ENCODE results near the gene GIPC3.

GIPC3 gene

DNA sequence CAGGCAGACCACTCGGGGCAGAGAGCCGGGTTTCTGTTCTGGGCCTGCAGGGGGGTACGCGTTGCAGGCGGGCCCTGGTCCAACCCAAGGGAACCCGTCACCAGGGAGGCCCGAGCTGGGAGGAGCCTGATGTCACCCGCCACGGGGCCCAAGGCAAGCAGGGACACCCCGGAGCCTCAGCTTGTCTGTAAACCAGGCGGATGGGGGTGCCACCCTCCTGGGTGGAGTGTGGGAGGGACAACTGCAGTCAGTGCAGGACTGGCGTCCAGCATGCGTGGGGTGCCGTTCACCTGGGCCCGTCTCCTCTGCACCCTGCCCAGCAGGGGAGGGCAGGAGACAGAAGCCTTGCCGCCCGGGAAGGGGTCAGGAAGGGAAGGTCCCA lies 34.3 kb downstream of the GIPC3 start:
- Histone ChIP-seq H3K27me3 (ENCODE audit: insufficient read depth, low read depth, severe bottlenecking) (no peaks in the 10 kb centered on the region), H3K4me3 (ENCODE audit: low read depth, low read length) (no peak overlapping the region), H3K27ac (no peak overlapping the region), H3K9me3 (ENCODE audit: severe bottlenecking) (no peaks in the 10 kb centered on the region), H3K36me3 (peaks cover 29% of the 10 kb centered on the region)
- TF ChIP-seq, protein P1, sequence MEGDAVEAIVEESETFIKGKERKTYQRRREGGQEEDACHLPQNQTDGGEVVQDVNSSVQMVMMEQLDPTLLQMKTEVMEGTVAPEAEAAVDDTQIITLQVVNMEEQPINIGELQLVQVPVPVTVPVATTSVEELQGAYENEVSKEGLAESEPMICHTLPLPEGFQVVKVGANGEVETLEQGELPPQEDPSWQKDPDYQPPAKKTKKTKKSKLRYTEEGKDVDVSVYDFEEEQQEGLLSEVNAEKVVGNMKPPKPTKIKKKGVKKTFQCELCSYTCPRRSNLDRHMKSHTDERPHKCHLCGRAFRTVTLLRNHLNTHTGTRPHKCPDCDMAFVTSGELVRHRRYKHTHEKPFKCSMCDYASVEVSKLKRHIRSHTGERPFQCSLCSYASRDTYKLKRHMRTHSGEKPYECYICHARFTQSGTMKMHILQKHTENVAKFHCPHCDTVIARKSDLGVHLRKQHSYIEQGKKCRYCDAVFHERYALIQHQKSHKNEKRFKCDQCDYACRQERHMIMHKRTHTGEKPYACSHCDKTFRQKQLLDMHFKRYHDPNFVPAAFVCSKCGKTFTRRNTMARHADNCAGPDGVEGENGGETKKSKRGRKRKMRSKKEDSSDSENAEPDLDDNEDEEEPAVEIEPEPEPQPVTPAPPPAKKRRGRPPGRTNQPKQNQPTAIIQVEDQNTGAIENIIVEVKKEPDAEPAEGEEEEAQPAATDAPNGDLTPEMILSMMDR (IDR thresholded peaks at IDR 0.05; ENCODE audit: low read depth, low read length): no peak
- no peak for DNase-seq

DNA sequence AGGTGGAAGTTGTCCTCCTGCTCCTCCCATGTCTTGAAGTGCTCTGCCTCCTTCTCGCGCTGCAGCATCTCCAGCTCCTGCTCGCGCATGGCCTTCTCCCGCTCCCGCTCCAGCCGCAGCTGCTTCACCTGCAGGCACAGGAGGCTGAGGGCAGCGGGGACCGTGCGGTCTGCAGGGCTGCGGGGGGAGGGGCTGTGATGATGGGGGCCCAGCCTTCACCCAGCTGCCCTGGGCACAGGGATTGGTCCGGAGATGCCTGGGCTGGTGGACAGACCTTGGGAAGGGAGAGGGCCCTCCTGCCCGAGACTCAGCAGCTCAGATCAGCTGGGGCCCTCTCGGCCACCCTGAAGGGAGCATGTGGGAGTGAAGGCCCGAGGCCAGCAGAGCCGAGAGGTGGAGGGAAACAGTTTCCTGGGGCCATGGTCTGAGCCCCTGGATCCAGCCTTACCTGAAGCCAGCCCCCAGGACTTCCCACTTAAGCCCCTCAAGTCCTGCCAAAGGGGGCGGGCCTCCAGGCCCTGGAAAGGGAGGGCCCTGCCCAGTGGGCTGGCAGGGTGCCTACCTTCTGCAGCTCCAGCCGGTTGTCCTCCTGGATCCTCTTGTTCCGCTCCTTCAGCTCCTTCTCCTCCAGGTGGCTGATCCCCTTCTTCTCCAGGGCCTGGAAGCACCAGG lies 35.0 kb downstream of the GIPC3 start:
- Histone ChIP-seq H3K27me3 (ENCODE audit: insufficient read depth, low read depth, severe bottlenecking) (no peaks in the 10 kb centered on the region), H3K36me3 (peaks cover 29% of the 10 kb centered on the region), H3K27ac (no peak overlapping the region), H3K9me3 (ENCODE audit: severe bottlenecking) (no peaks in the 10 kb centered on the region), H3K4me3 (ENCODE audit: low read depth, low read length) (no peak overlapping the region)
- TF ChIP-seq, protein P1 (IDR thresholded peaks at IDR 0.05; ENCODE audit: low read depth, low read length): no peak
- DNase-seq: no peak

DNA sequence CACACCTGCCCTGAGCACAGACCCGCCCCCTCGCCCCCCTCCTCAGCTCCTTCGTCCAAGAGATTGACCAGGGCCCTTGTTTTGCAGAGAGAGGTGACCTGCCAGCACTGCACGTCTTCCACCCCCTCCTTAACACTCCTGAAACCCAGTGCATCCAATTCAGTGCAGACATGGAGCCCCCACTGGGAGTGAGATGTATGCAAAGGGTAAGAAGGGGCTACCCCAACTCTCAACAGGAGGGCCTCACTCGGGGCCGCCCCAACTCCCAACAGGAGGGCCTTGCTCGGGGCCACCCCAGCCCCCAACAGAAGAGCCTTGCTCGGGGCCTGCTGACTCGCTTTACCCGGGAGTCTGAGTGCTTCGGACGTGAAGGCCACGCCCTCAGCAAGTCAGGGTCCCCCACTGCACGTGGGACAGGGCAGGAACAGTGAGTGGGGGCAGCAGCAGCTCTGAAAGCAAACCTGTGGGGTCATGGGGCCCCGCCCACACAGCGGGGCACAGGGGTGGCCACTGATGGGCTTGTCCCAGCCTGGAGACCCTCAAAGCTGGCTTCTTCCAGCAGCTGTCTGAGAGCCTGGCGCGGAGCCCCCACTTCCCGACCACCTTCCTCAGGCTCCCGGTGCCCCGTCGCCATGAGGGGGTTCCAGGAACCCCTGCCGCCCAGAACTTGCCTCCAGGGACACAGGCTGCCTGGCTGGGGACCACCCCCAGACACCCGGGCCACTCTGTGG lies 35.7 kb downstream of the GIPC3 start:
- no peak for DNase-seq
- peaks cover 29% of the 10 kb centered on the region for H3K36me3 ChIP-seq
- no peaks in the 10 kb centered on the region for H3K27me3 ChIP-seq (ENCODE audit: insufficient read depth, low read depth, severe bottlenecking)
- H3K4me3 ChIP-seq (ENCODE audit: low read depth, low read length): no peak overlapping the region
- TF ChIP-seq, protein P1 (IDR thresholded peaks at IDR 0.05; ENCODE audit: low read depth, low read length): no peak
- no peaks in the 10 kb centered on the region for H3K9me3 ChIP-seq (ENCODE audit: severe bottlenecking)
- no peak overlapping the region for H3K27ac ChIP-seq

DNA sequence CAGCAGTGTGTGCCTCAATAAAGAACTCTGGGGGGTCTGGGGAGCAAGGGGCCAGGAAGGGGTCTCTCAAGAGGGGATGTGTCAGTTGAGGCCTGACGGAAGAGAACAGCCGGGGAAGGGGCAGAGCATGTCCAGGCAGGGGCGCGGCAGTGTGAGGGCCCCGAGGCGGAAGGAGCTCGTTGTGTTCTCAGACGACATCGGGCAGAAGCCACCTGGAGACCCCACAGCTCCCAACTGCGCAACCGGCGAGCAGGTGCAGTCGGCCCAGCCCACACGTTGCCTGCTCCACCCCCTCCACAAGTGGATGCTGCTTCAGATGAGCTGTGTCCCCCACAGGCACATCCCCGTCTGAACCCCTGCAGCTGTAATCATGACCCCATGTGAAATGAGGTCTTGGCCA lies 36.4 kb downstream of the GIPC3 start:
- H3K9me3 ChIP-seq (ENCODE audit: severe bottlenecking): no peaks in the 10 kb centered on the region
- H3K4me3 ChIP-seq (ENCODE audit: low read depth, low read length): no peak overlapping the region
- TF ChIP-seq, protein P1 (IDR thresholded peaks at IDR 0.05; ENCODE audit: low read depth, low read length): no peak
- H3K27me3 ChIP-seq (ENCODE audit: insufficient read depth, low read depth, severe bottlenecking): no peaks in the 10 kb centered on the region
- peaks cover 30% of the 10 kb centered on the region for H3K36me3 ChIP-seq
- DNase-seq: no peak
- H3K27ac ChIP-seq: no peak overlapping the region

DNA sequence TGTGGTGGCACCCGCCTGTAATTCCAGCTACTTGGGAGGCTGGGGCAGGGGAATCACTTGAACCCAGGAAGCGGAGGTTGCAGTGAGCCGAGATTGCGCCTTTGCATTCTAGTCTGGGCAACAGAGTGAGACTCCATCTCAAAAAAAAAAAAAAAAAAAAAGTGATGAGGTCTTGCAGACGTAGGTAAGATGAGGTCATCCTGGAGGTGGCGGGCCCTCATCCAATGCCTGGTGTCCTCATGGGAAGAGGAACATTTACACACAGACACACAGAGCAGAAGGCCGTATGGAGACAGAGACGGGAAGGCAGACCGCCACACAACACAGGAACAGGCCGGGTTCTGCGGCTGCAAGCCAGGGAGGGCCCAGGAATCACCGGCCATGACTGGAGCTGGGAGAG lies 36.9 kb downstream of the GIPC3 start:
- TF ChIP-seq, protein P1 (IDR thresholded peaks at IDR 0.05; ENCODE audit: low read depth, low read length): no peak
- no peak for DNase-seq
- Histone ChIP-seq H3K36me3 (peaks cover 27% of the 10 kb centered on the region), H3K4me3 (ENCODE audit: low read depth, low read length) (no peak overlapping the region), H3K27me3 (ENCODE audit: insufficient read depth, low read depth, severe bottlenecking) (no peaks in the 10 kb centered on the region), H3K27ac (no peak overlapping the region), H3K9me3 (ENCODE audit: severe bottlenecking) (no peaks in the 10 kb centered on the region)

All from WERI-Rb-1 (cell line).